Posterior cingulate gyrus (tissue), 11 donors: ENCODE measurements around the gene TSPAN5.

ENCODE experiments used
- DNase-seq, 10 donors: peaks; one replicate each; pipeline versions ENCODE4 v3.0.0 to v3.0.0-alpha.2; 2020 to 2021; ENCODE audit warnings: mixed read lengths in 3 of 10
- intact Hi-C: fragments of 100-400 bp; cut with DNase I; formaldehyde crosslinking; loops from one replicate; pipeline ENCODE4 v1.15.1; 2023

TSPAN5 gene

GRCh38 chr4:98530572-98530971 is 127.8 kb downstream of the TSPAN5 start:
- no peak for DNase-seq
- intact Hi-C loops = no loop called here

DNA sequence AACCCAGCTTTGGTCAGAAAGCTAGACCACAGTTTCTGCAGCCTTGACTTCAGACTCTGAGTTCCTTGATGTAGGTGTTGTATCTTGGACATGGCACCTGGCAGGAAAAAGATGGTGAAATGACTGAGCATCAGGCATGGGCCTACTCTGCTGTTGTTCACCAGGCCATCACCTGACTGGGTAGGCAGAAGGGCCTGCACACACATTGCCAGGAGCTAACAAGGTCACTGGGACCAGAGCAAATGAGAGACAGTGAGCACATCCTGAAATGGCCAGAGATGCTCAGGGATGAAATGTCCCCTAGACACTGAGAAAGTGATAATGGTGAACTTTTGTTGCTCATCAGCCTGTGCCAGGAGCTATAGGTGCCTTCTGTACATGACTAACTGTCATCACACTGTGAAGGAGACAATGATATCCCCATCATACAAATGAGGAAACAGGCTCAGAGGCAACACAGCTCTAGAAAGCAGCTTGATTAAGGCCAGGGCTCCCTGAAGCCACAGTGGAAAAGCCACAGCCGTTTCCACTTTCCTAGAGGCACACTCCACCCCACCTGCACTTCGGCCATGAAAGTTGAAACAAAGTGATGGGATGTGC is 128.3 kb downstream of the TSPAN5 start:
- intact Hi-C loops = no loop called here
- DNase-seq = no peak

- intact Hi-C loops = no loop called here
Measured at GRCh38 chr4:98528882-98529281, 129.5 kb downstream of the TSPAN5 start.

GRCh38 chr4:98527534-98528269 is 130.7 kb downstream of the TSPAN5 start:
- DNase-seq = no peak
- intact Hi-C loops = no loop called here

More at GRCh38 chr4:98528882-98529281, 129.5 kb downstream of the TSPAN5 start:
- no peak for DNase-seq

GRCh38 chr4:98524230-98524629 is 134.2 kb downstream of the TSPAN5 start:
- intact Hi-C loops = no loop called here
- no peak for DNase-seq

GRCh38 chr4:98522636-98523395 is 135.6 kb downstream of the TSPAN5 start:
- intact Hi-C loops = no loop called here
- DNase-seq = no peak

GRCh38 chr4:98522062-98522461 is 136.3 kb downstream of the TSPAN5 start:
- intact Hi-C loops = no loop called here
- peak in 1 of 10 donors; percentile 27 for DNase-seq

- intact Hi-C loops = no loop called here
- no peak for DNase-seq
Measured at GRCh38 chr4:98521486-98521885, 136.9 kb downstream of the TSPAN5 start.

GRCh38 chr4:98519268-98519977 is 139.0 kb downstream of the TSPAN5 start:
- no peak for DNase-seq
- intact Hi-C loops = no loop called here

DNA sequence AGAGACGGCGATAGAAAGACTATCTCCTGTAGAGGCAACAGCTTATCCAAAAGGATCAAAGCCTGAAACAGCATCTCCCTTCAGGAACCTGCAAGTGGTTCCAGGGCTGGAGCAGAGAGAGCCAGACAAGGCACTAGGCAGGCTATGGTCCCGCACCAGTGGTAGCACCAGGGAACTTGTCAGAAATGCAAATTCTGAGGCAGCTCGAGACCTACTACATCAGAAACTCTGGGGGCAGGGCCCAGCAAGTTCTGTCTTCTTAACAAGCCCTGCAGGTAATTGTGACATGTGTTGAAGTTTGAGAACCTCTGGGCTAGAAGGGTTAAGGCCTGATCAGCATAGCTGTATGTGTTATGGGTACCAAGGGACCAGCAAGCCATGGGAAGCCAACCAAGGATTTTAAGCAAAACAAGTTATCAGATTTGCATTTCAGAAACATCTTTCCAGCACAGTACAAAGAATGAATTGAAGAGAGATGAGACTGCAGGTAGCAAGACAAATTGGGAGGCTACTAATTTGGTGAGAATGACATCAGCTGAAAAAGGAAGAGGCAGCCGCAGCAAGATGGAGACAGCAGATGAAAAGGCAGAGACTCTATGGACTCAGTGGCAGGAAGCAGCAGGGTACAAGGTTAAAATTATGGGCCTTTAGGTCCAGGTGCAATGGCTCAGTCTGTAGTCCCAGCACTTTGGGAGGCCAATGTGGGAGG is 139.7 kb downstream of the TSPAN5 start:
- no peak for DNase-seq
- intact Hi-C loops = no loop called here

DNA sequence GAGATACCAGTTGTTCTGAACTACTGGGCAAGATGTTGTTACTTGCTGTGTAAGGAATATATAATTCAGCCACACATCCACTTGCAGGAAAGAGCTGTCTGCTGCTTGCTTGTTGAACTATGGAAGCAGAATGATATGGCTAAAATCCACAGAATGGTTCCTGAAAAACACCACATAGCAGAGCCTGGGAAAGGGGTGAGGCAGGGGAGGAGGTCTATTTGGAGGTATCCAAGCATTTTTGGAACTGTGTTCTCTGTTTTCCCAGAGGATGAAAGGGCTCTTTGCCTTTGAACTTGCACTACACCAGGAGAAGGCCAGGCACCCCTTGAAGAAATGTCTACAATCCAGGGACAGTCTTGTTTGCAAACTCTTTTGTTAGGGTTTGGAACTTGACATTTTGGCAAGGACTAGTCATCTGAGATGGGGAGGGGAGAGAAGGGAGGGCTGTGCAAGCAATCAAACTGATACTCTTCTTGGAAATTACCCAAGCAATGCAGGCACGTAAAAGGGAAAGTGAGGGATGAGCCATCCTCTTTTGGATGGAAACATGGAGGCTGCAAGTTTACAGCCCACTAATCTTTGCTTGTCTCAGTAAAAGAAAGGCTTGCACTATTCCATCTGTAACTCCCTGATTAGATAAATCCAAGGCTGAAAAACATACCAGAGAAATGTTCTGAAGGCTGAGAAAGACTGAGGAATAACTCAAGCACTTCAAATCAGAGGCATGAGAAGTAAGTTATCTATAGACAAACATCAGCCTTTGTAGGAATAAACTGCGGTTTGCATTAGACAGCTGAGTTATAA is 141.0 kb downstream of the TSPAN5 start:
- intact Hi-C loops = no loop called here
- no peak for DNase-seq

DNA sequence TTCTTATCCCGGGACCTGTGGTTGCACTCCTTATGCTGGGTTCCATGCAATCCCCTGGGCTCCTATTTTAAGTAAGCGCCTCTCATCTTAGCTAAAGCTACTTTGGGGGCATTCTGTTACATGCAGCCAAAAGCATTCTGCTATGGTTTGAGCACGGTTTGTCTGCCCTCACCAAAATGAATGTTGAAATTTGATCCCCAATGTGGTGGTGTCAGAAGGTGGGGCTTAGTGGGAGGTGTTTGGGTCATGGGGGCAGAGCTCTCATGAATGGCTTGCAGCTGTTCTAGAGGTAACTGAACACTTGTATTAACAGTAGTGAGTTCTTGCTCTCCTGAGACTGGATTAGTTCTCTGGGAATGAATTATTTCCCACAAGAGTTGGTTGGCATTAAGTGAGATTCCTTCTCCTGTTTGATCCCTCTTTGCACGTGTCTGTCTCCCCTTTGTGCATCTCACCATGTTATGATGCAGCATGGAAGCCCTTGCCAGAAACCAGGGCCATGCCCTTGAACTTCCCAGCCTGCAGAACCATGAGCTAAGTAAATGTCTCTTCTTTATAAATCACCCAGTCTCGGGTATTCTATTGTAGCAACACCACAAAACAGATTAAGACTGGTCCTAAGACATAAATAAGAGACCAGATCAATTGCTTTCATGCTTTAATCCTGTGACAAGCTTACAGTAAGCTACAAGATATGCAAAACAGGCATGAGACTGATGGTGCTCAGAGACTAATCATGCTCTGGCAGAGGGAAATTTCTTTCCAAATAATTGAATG is 141.8 kb downstream of the TSPAN5 start:
- DNase-seq = no peak
- intact Hi-C loops = no loop called here

DNA sequence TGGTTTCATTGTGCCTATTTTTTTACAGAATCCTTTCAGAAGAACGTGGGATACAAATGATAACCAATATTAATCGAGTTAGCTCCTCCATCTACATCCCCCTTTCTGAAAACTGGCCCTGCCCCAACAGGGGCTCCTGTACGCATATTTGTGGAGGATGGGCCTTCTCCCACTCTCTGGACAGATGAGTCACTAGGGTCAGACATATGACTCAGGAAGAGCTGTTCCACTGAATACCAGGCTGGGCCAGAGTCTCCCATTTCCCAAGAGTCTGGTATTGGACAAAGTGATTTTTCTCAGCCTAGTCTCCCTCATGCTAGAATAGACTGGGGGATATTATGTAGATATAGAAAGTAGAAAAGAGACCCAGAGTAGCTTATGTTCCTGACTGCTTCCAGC is 142.4 kb downstream of the TSPAN5 start:
- DNase-seq = no peak
- intact Hi-C loops = no loop called here

GRCh38 chr4:98515470-98515809 is 143.0 kb downstream of the TSPAN5 start:
- DNase-seq = no peak
- intact Hi-C loops = no loop called here

DNA sequence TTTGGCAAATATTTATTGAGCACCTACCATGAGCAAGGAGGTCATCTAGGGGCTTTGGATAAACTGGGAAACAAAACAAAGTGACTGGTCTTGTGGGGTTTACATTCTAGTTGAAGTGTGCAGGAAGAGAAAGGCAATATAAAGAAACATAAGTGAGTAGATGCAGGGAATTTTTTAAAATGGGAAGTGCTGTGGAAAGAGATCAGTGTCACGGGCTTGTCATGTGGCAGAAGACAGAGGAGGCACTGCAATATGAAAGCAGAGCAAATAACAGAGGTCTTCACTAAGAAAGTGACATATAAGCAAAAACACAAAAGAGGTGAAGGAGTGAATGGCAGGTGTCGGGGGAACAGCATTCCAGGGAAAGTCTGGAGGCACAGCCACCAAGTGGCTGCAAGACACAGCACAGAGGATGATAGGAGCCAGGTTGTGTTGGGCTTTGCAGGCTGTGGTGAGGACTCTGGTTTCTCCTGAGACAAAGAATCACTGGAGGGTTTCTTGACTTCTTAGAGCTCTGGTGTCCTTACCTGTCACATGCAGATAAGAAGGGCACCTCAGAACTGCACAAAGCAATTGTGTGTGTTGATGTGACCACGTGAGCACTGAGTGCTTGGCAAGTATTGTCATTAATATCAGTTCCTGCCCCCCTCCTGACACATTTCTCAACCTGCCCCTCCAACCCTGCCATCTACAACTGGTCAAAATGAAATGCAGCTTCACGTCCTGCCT is 143.5 kb downstream of the TSPAN5 start:
- intact Hi-C loops = no loop called here
- DNase-seq = no peak

GRCh38 chr4:98512918-98513317 is 145.5 kb downstream of the TSPAN5 start:
- DNase-seq = no peak
- intact Hi-C loops = no loop called here

DNA sequence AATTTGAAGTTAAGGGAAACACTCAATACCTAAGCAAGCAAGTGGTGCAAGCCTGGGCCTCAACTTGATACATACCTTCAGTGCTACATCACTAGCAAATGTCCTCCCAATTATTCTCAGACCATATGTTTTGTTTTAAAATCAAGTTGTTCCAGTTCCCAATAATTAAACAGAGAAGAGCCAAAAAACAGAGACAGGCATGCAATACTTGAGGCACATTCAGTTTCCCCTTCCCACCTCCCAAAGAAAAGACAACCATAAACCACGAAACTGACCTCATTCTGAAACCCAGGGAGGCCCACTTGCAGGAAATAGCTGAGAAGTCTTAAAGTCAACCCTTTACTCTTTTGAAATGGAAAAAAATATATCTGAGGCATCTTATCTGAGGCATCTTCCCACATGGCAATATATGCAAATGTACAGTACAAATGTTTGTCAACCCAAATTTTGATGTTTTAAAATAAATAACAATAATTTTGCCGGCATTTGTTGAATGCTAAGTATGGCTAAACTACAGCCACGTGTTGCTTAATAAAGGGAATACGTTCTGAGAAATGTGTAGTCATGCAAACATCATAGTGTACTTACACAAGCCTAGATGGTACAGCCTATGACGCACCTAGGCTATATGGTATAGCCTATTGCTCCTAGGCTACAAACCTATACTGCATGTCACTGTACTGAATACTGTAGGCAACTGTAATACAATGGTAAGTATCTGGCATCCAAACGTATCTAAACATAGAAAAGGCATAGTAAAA is 147.5 kb downstream of the TSPAN5 start:
- no peak for DNase-seq
- intact Hi-C loops = no loop called here

DNA sequence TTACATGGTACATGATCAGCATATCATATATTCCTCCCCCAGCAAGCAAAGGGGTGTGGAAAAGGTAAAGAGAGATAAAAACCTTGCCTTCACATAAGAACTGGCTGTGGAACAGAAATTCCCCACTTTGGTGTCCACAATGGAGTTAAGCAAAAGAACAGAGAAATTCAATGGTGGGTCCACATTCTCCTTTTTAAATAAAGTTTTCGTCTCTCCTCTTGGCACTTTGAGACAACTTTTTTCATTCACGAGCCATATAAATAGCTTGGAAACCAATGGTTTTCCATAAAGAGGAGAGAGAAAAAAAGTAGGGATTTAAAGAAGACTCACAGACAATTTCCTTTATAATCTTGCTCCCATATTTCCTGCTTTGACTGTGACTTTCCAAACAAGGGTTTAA is 148.1 kb downstream of the TSPAN5 start:
- no peak for DNase-seq
- intact Hi-C loops = no loop called here
